ENCODE data around the gene MAD1L1. TPM values are rescaled to one million over a fixed set of nuclear protein-coding genes. Genes with fewer than 3 reads are reported as not detected.

Gene MAD1L1
- total RNA-seq, 1 experiment from 2014 or later, result 38.5 TPM

DNA sequence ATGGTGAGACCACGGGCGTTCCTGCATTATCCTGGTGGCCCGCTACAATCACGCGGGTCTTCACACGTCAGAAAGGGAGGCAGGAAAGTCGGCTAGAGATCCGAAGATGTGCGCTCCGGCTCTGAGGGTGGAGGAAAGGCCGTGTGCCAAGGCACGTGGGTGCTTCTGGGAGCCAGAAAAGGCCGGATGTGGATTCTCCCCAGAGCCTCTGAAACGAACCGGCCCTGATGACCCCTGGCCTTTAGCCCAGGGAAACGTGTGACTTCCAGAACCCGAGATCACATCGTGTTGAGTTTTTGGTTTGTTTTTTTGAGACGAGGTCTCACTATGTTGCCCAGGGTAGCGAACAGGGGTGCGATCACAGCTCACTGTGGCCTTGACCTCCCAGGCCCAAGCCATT is 318.4 kb downstream of the MAD1L1 start:
- intact Hi-C loops (cut with micrococcal nuclease), result no loop called here
- Histone ChIP-seq H2AFZ (ENCODE audit: low read depth, low read length, poor library complexity, severe bottlenecking) (no peak overlapping the region), H3K27me3 (ENCODE audit: insufficient read depth, low read length) (no peaks in the 10 kb centered on the region), H3K9me2 (ENCODE audit: insufficient read depth) (no peaks in the 10 kb centered on the region), H3K4me3 (replicated peaks in 1 of 2; ENCODE audit: low read depth in 1 of 2, low read length in 2 of 2) (no peak overlapping the region), H3K79me2 (ENCODE audit: insufficient read depth, low read length) (no peaks in the 10 kb centered on the region), H3K9ac (ENCODE audit: low read length) (no peak overlapping the region), H3K4me2 (ENCODE audit: low read length) (no peak overlapping the region), H3K4me1 (ENCODE audit: control insufficient read depth in 1 of 2, insufficient read depth in 2 of 2, low read length in 2 of 2) (no peaks in the 10 kb centered on the region), H3K36me3 (ENCODE audit: control insufficient read depth in 1 of 2, insufficient read depth in 2 of 2, low read length in 2 of 2) (no peaks in the 10 kb centered on the region), H3K9me3 (ENCODE audit: control insufficient read depth in 1 of 2, insufficient read depth in 1 of 2, low read depth in 1 of 2, low read length in 2 of 2) (no peaks in the 10 kb centered on the region), H4K20me1 (ENCODE audit: insufficient read depth) (no peaks in the 10 kb centered on the region), H3K27ac (ENCODE audit: low read depth, low read length) (no peak overlapping the region)
- no peak for ATAC-seq
- CTCF ChIA-PET, result no interaction called here
- RAD21 ChIA-PET (ENCODE audit: low non-redundant PET in 1 of 2, low total read pairs in 2 of 2, uncharacterized antibody in 2 of 2, unreplicated experiment in 2 of 2), result no interaction called here
- POLR2A ChIA-PET, result no interaction called here
- no peak for DNase-seq (ENCODE audit: low read depth, low spot score)
- no peak for TF ChIP-seq EGR1 (IDR thresholded peaks at IDR 0.05; ENCODE audit: low read depth)
- no peak for TF ChIP-seq ZNF274 (IDR thresholded peaks at IDR 0.05; ENCODE audit: low read depth, low read length)
- TF ChIP-seq, protein P1, sequence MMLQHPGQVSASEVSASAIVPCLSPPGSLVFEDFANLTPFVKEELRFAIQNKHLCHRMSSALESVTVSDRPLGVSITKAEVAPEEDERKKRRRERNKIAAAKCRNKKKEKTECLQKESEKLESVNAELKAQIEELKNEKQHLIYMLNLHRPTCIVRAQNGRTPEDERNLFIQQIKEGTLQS (IDR thresholded peaks at IDR 0.05), result no peak
- TF ChIP-seq, protein P2, sequence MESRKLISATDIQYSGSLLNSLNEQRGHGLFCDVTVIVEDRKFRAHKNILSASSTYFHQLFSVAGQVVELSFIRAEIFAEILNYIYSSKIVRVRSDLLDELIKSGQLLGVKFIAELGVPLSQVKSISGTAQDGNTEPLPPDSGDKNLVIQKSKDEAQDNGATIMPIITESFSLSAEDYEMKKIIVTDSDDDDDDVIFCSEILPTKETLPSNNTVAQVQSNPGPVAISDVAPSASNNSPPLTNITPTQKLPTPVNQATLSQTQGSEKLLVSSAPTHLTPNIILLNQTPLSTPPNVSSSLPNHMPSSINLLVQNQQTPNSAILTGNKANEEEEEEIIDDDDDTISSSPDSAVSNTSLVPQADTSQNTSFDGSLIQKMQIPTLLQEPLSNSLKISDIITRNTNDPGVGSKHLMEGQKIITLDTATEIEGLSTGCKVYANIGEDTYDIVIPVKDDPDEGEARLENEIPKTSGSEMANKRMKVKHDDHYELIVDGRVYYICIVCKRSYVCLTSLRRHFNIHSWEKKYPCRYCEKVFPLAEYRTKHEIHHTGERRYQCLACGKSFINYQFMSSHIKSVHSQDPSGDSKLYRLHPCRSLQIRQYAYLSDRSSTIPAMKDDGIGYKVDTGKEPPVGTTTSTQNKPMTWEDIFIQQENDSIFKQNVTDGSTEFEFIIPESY (IDR thresholded peaks at IDR 0.05; ENCODE audit: extremely low read depth, insufficient replicate concordance, low read length), result no peak
- TF ChIP-seq TCF7L2 (IDR thresholded peaks at IDR 0.05; ENCODE audit: borderline replicate concordance, extremely low read depth, insufficient read depth, insufficient read length), result no peak
- no peak for TF ChIP-seq SRF (IDR thresholded peaks at IDR 0.05; ENCODE audit: low read depth)
- TF ChIP-seq POLR2AphosphoS5 (IDR thresholded peaks at IDR 0.05; ENCODE audit: low read depth, low read length), result no peak
- no peak for TF ChIP-seq SIN3A (IDR thresholded peaks at IDR 0.05; ENCODE audit: low read depth)
- TF ChIP-seq POLR2A (IDR thresholded peaks at IDR 0.05; ENCODE audit: borderline replicate concordance, extremely low read depth, insufficient read depth, insufficient read length), result no peak
- no peak for TF ChIP-seq RAD21 (IDR thresholded peaks at IDR 0.05; ENCODE audit: low read depth)
- no peak for TF ChIP-seq JUND (IDR thresholded peaks at IDR 0.05)
- no peak for TF ChIP-seq CBX3 (IDR thresholded peaks at IDR 0.05; ENCODE audit: low read depth)
- BruUV-seq (replicated peaks), result no TSS peak
